ENCODE results near the gene GPR25.

DNA sequence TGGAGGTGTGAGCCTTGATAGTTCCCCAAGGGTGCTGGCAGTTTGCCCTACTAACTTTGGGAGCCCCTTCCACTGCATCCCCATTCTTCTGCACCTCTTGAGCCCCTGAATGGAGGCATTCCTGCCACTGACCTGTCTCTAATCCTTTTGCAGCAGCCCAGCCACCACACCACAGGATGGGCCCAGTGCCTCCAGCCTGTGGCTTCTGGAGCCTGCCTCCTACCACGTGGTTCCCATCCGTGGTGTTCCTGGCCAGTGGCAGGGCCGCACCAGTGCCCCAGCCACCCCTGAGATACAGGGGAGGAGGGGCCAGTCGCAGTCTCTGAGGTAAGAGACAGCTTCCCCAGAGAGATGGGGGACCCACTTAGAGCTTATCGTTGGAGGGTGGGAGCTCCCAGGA lies 36.3 kb downstream of the GPR25 start:
- TF ChIP-seq POLR2A (IDR thresholded peaks at IDR 0.05), result no peak
- TF ChIP-seq, protein P1, sequence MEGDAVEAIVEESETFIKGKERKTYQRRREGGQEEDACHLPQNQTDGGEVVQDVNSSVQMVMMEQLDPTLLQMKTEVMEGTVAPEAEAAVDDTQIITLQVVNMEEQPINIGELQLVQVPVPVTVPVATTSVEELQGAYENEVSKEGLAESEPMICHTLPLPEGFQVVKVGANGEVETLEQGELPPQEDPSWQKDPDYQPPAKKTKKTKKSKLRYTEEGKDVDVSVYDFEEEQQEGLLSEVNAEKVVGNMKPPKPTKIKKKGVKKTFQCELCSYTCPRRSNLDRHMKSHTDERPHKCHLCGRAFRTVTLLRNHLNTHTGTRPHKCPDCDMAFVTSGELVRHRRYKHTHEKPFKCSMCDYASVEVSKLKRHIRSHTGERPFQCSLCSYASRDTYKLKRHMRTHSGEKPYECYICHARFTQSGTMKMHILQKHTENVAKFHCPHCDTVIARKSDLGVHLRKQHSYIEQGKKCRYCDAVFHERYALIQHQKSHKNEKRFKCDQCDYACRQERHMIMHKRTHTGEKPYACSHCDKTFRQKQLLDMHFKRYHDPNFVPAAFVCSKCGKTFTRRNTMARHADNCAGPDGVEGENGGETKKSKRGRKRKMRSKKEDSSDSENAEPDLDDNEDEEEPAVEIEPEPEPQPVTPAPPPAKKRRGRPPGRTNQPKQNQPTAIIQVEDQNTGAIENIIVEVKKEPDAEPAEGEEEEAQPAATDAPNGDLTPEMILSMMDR (IDR thresholded peaks at IDR 0.05), result no peak
